ENCODE results near the gene RNF31. TPM values are rescaled to one million over a fixed set of nuclear protein-coding genes. Genes with fewer than 3 reads are reported as not detected.
A peak's percentile ranks its signal among the peaks of the same experiment; 100 is the strongest.

RNF31 gene
- total RNA-seq, 2 experiments from 2014 or later: 37.8 to 57.8 TPM

DNA sequence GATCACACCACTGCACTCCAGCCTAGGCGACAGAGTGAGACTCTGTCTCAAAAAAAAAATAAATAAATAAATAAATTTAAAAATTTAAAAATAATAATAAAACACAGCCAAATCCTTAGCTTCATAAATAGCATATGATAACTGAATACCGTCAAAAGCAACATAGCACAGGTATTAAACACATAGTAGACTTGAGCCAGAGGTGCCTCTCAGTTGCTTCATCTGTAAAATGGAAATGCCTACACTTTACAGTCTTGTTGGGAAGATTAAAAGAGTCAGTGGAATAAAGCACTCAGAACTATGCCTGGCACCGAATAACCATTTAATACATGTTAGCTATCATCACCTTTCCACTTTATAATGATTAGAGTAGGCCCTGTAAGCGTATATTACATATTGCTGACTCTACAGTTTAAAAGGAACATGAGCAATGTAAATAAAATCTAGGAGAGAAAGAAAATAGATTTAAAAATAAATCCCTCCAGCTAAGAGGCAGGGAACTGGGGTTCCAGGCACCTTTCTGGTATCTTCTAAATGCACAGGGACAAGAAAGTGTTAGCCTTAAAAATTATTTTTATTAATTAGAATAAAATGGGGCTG, 40.5 kb upstream of the RNF31 start:
- Histone ChIP-seq H3K36me3 (ENCODE audit: insufficient read depth, low read length) (peaks cover 6% of the 10 kb centered on the region), H3K9me3 (ENCODE audit: low read length) (no peaks in the 10 kb centered on the region), H3K4me3 (ENCODE audit: low read depth, low read length, poor library complexity, severe bottlenecking) (no peak overlapping the region), H4K20me1 (ENCODE audit: insufficient read depth, low read length) (no peaks in the 10 kb centered on the region), H3K79me2 (ENCODE audit: insufficient read depth, low read depth, low read length) (no peaks in the 10 kb centered on the region), H3K4me1 (ENCODE audit: insufficient read depth, low read length, poor library complexity, severe bottlenecking) (peaks cover 11% of the 10 kb centered on the region), H2AFZ (ENCODE audit: low read length) (no peak overlapping the region), H3K9me2 (ENCODE audit: insufficient read depth, low read length) (no peaks in the 10 kb centered on the region), H3K4me2 (ENCODE audit: low read length) (no peak overlapping the region), H3K27ac (ENCODE audit: low read depth, low read length, poor library complexity, severe bottlenecking) (no peak overlapping the region)
- ChIA-PET POLR2A (interaction anchor here (0.6 to 7.0 kb wide), 3 partner anchors 13 to 124 kb away, joined by 5 to 80 read pairs (median 5); partner anchors contain the start of gene PCK2), CTCF (ENCODE audit: unreplicated experiment) (interaction anchor here (2.1 kb wide), 1 partner anchor 54 kb away, joined by 8 read pairs; the partner anchor contains the start of gene IRF9)
- BruUV-seq (replicated peaks): no TSS peak
- no peak for DNase-seq (ENCODE audit: low spot score)
- intact Hi-C loops (cut with micrococcal nuclease; ENCODE audit: unreplicated experiment): no loop called here
- no peak for TF ChIP-seq EZH2phosphoT487 (IDR thresholded peaks at IDR 0.05; ENCODE audit: borderline replicate concordance, low read depth, low read length)
- no peak for TF ChIP-seq CTCF (conservative IDR thresholded peaks at IDR 0.05; ENCODE audit: low read length)

DNA sequence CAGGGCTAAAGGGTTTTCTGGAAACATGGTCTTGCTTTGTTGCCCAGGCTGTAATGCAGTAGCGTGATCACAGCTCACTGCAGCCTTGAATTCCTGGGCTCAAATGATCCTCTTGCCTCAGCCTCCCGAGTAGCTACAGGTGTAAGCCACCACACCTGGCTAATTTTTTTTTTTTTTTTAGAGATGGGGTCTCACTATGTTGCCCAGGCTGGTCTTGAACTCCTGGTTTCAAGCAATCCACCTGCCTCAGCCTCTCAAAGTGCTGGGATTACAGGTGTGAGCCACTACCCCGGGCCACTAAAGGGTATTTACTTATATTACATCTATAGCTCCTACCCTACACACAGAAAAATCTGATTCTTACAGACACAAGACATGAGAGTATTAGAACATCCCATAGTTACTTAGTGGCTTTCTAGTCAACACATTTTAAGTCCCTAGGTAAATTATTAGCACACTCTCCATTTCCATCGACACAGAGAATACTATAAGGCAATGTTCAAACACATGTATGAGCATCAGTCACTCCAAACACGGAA, 38.9 kb upstream of the RNF31 start:
- H3K4me2 ChIP-seq (ENCODE audit: low read length): peak overlapping the region; percentile 52
- intact Hi-C loops (cut with micrococcal nuclease; ENCODE audit: unreplicated experiment): loop anchor here (1.0 to 2.0 kb wide), 3 partner anchors 14 to 94 kb away; partner anchors contain the start of gene PCK2
- H3K4me1 ChIP-seq (ENCODE audit: insufficient read depth, low read length, poor library complexity, severe bottlenecking): peaks cover 15% of the 10 kb centered on the region
- DNase-seq (ENCODE audit: low spot score): no peak
- TF ChIP-seq CTCF (conservative IDR thresholded peaks at IDR 0.05; ENCODE audit: low read length) (no peak), EZH2phosphoT487 (IDR thresholded peaks at IDR 0.05; ENCODE audit: borderline replicate concordance, low read depth, low read length) (no peak)
- peaks cover 6% of the 10 kb centered on the region for H3K36me3 ChIP-seq (ENCODE audit: insufficient read depth, low read length)
- no TSS peak for BruUV-seq (replicated peaks)
- POLR2A ChIA-PET: interaction anchor here (0.6 to 7.0 kb wide), 12 partner anchors 15 to 549 kb away, joined by 3 to 80 read pairs (median 3); partner anchors contain the start of genes DHRS4L2, EMC9, PCK2 and RNF31
- CTCF ChIA-PET (ENCODE audit: unreplicated experiment): interaction anchor here (0.6 to 2.1 kb wide), 8 partner anchors 10 to 94 kb away, joined by 3 to 8 read pairs (median 4); partner anchors contain the start of genes IRF9, PCK2 and TM9SF1
- no peaks in the 10 kb centered on the region; the same call in 1 of the 2 replicates for H3K79me2 ChIP-seq (ENCODE audit: insufficient read depth, low read depth, low read length)
- no peaks in the 10 kb centered on the region for H4K20me1 ChIP-seq (ENCODE audit: insufficient read depth, low read length)
- H3K4me3 ChIP-seq (ENCODE audit: low read depth, low read length, poor library complexity, severe bottlenecking): no peak overlapping the region
- H3K9me3 ChIP-seq (ENCODE audit: low read length): no peaks in the 10 kb centered on the region
- H3K27ac ChIP-seq (ENCODE audit: low read depth, low read length, poor library complexity, severe bottlenecking): peak overlapping the region; percentile 55
- H2AFZ ChIP-seq (ENCODE audit: low read length): peak overlapping the region; percentile 83
- H3K9me2 ChIP-seq (ENCODE audit: insufficient read depth, low read length): no peaks in the 10 kb centered on the region

Measured in OCI-LY7 (cell line).